NCI-H187 (cell line): ENCODE measurements around the gene RUNX2.

Experiments
- DNase-seq, 2 experiments: peaks; one replicate each; lab custom pipeline; 2025; lab: John Stamatoyannopoulos, UW

The RUNX2 gene

DNA sequence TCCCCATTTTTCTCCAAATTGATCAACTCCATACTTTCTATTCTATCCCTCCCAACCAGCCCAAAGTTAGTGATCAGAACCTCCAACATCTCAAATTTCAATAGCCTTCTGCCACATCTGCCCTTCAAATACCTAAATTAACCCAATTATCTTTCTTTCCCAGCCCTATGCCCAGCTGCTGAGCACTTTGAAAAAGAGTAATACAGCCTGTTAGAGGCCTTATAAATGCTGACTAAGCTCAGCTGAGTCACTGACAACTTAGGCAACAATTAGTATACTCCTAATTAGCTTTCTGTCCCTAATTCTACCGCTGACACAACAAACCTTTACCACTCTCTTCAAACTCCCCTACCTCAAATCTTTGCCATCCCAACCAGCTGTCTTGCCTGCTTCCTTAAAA is 23.5 kb downstream of the RUNX2 start:
- DNase-seq, result no peak

GRCh38 chr6:45353654-45354053 is 25.5 kb downstream of the RUNX2 start:
- no peak for DNase-seq

- no peak for DNase-seq
Observed at GRCh38 chr6:45364466-45364865, 36.3 kb downstream of the RUNX2 start.

GRCh38 chr6:45365036-45365435 is 36.9 kb downstream of the RUNX2 start:
- DNase-seq, result no peak

DNA sequence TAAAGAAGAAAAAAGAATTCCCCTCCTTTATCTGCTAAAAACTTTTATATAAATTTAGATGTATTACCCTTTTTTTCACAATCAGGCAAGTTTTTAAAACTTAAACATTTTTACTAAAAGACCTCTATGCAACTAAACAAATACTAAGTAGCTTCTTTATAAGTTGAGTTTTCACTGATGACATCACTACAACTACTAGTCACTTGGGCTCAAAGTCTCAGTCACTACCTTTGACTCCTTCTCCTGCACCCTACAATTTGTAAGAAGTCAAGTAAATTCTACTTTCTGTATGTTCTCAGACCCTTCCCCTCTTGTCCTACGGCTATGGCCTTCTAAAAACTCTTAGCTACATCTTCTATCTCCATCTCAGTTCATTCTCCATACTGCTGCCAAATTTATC is 38.4 kb downstream of the RUNX2 start:
- DNase-seq, result no peak

DNA sequence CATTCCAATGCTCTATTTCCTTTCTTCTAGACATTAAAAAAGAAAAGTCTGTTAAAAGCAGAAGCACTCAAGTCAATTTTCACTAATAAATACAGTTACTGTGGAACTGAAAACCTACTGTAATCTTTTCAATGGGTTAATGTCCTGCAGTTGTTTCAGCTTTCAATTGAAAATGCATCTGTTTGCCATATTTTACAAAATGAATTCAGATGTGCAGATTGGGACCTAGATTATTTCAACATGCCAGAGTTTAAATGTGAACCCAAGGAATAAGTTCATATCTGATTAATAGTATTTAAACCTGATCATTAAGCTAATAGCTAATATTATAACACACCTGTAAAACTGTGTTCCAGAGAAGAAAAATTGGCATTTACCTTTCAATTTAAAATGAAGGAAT is 39.9 kb downstream of the RUNX2 start:
- DNase-seq, result no peak

DNA sequence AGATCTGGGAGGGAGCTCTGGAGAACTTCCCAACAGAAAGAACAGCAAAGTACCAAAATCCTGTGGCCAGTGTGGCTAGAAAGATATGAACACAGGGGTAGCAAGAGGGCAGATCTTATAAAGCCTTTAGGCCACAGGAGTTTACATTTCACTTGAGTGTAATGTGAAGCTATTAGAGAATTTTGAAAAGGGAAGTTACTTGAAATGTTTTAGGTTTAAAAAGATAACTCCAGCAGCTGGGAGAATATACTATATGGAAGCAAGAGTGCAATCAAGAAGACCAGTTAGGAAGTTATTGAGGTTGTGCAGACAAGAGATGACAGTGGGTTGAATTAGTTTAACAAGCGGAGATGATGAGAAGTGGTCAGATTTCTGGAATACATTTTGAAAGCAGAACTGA is 41.7 kb downstream of the RUNX2 start:
- DNase-seq, result no peak

DNA sequence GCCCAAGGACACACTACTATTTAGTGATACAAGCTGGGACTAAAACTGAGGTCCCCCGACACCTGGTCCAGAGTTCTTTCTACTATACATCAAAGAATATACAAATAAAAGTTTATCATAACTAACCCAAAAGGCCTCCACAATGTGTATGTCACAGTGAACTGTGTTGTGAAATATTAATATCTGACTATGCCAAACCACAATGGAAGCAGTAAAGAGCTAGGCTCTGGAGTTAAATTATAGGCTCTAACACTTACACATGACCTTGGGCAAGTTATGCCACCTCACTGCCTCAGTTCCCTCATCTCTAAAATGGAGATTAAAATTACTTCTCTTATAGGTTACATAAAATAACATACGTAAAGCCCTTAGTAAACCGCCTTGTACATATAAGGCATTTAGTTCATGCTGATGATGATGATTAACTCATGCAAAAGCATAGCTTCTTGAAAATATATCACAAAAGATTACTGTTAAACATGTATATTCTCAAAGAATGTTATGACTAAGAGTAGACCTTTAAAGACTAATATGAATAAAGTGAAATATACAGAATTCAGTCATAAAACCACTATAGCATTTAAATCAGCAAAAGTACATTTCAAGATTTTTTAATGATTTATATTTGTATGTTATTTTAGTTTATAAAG is 43.9 kb downstream of the RUNX2 start:
- no peak for DNase-seq

GRCh38 chr6:45375449-45375848 is 47.3 kb downstream of the RUNX2 start:
- no peak for DNase-seq

GRCh38 chr6:45376310-45377042 is 48.3 kb downstream of the RUNX2 start:
- no peak for DNase-seq

DNA sequence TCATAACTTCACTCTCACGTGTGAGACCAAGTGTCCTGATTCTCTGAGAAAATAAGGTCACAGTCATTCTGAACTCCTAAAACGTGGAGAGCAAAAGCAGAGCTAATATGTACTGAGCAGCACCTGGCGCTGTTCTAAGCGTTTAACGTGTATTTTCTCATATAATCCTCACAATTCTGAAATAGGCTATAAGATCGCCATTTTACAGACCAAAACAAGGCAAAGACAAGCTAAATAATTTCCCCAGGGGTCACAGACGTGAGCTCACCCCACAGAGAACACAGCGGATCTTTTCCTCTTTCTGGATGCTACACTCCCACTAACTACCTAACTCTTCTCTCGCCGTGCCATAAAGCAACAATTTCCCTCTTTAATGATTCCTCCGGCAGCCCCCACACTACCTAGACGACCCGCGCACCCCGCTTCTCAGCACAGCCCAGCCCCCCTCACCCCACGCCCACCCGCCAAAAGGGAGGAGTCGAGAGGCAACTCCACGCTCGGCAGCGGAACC is 49.0 kb downstream of the RUNX2 start:
- DNase-seq, result peak in 1 of 2 experiments; percentile 26

DNA sequence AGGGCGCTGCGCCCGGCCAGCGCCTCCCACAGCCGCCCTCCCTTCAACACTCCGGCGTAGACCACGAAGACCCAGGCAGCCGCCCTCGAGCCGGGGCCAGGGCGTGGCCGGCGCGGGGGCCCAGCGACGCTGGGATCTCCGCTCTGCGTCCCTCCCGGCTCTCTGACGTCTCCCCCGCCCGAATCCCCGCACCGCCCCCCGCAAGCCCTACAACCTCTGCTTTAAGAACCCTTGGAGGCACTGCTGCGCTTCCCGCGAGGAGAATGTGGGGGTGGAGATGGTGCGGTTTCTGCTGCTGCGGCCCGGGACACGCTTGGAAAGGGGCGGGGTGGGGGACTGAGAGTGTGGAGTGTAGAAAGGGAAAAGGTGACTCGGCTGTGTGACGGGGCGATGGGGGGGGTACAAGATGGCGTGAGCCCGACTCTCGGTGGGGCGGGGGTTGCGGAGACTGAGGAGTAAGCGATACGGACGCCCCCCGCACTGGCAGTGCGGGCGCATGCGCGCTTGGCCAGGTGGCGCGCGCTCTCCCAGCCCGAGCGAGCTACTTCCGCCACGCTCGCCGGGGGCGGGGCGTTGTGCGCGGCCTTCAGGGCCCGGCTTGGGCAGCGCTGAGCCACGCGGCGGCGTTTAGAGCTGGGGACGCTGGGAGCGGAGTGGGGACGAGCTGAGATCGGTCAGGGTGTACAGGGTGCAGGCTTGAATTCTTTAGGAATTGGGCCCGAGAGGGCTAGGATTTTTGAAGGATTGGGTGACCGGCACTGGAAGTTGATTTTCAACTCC is 49.6 kb downstream of the RUNX2 start, which contains the start of gene SUPT3H:
Gene SUPT3H (minus strand): TSS at position 381 of the 780 bp plus-strand sequence.
- peak; percentile 81 to 90 for DNase-seq

- DNase-seq, result no peak
Observed at GRCh38 chr6:45378334-45378926, 50.3 kb downstream of the RUNX2 start.

- no peak for DNase-seq
Observed at GRCh38 chr6:45382391-45382790, 54.3 kb downstream of the RUNX2 start.

GRCh38 chr6:45386501-45386900 is 58.4 kb downstream of the RUNX2 start:
- DNase-seq, result no peak

GRCh38 chr6:45387236-45387635 is 59.1 kb downstream of the RUNX2 start:
- DNase-seq, result no peak

GRCh38 chr6:45388328-45388727 is 60.2 kb downstream of the RUNX2 start:
- no peak for DNase-seq

DNA sequence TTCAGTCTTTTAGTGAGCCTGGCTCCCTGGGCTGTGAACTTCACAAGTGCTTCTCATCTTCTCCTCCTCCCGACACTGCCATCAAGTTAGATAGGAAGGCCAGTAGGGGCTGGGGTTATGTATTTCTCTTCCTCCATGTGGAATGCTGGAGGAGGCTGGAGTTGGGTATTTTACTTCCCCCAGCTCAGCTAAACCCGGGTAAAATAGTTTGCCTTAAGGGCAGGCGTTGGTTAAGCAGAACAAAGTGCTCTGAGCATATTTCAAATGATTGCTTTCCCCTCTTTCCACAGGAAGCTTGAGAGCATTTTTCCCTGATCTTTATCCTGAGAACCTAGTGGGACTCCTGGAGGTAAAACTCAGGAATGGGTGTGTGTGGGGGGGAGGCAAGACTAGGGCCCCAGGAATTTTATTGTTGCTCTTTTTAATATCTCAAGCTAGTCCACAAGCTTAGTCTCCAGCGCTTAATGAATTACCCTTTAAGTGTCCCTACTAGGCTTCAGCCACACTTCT is 66.5 kb downstream of the RUNX2 start:
- DNase-seq, result no peak

- no peak for DNase-seq
Observed at GRCh38 chr6:45398075-45398813, 70.1 kb downstream of the RUNX2 start.

DNA sequence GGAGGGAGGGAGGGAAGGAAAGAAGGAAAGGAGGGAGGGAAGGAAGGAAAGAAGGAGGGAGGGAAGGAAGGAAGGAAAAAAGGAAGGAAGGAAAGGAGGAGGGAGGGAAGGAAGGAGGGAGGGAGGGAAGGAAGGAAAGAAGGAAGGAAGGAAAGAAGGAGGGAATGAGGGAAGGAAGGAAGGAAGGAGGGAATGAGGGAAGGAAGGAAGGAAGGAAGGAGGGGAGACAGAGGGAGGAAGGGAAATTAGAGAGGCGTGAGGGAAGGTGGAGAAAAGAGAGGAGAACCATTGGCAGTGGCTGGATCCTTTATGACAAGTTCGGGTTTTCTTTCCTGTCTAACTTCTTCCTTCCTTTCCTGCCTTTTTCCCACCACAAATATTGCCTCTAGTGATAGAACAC is 71.9 kb downstream of the RUNX2 start:
- DNase-seq, result no peak

DNA sequence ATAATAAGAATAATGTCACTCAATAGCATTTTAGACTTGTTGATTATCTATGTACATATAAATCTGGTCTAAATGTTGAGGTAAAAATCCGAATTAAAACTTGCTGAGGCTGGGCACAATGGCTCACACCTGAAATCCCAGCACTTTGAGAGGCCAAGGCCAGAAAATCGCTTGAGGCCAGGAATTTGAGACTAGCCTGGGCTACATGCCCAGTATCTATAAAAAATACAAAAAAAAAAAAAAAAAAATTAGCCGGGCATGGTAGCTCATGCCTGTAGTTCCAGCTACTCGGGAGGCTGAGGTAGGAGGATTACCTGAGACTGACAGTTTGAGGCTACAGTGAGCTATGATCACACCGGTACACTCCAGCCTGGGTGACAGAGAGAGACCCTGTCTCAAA is 83.8 kb downstream of the RUNX2 start:
- DNase-seq, result no peak
